ENCODE results near the gene PLA2G1B.
"Not testable (repeated sequence)": the region's sequence is repeated elsewhere in the genome, so short reads cannot be mapped to it uniquely, and the experiment has no call there.

PLA2G1B gene

GRCh38 chr12:120342175-120343038, 14.8 kb upstream of the PLA2G1B start:
- no peak overlapping the region for H3K27ac ChIP-seq (ENCODE audit: insufficient read depth in 1 of 2, low read depth in 1 of 2, low read length in 2 of 2, poor library complexity in 1 of 2, severe bottlenecking in 2 of 2)
- H3K4me1 ChIP-seq (ENCODE audit: control extremely low read depth in 1 of 4, control insufficient read depth in 4 of 4, insufficient read depth in 4 of 4, low read length in 3 of 4): no peaks in the 10 kb centered on the region
- peaks cover 0 to 10% (median 2%) of the 10 kb centered on the region in 5 experiments for H3K9me3 ChIP-seq (ENCODE audit: control extremely low read depth in 1 of 5, control insufficient read depth in 4 of 5, insufficient read depth in 2 of 5, low read depth in 1 of 5, low read length in 4 of 5)
- H3K4me3 ChIP-seq (ENCODE audit: control insufficient read depth in 1 of 7, extremely low read depth in 1 of 7, insufficient read depth in 4 of 7, low read depth in 2 of 7, low read length in 6 of 7): no peak overlapping the region
- no peak for DNase-seq
- WGBS (ENCODE audit: insufficient coverage): 84% methylated on average over 17 of the region's 30 CpGs
- ChIA-PET CTCF (no interaction called here), POLR2A (no interaction called here)
- no peaks in the 10 kb centered on the region for H3K36me3 ChIP-seq (ENCODE audit: control insufficient read depth in 4 of 4, insufficient read depth in 4 of 4, low read length in 3 of 4)
- no peaks in the 10 kb centered on the region for H3K27me3 ChIP-seq (replicated peaks in 2 of 5; ENCODE audit: control insufficient read depth in 4 of 5, insufficient read depth in 5 of 5, low read length in 4 of 5)

GRCh38 chr12:120339256-120339655, 11.7 kb upstream of the PLA2G1B start:
- WGBS (ENCODE audit: insufficient coverage): 95% methylated on average over 4 of the region's 4 CpGs
- no peaks in the 10 kb centered on the region for H3K36me3 ChIP-seq (ENCODE audit: control insufficient read depth in 4 of 4, insufficient read depth in 4 of 4, low read length in 3 of 4)
- H3K9me3 ChIP-seq (ENCODE audit: control extremely low read depth in 1 of 5, control insufficient read depth in 4 of 5, insufficient read depth in 2 of 5, low read depth in 1 of 5, low read length in 4 of 5): peaks cover 0 to 17% (median 9%) of the 10 kb centered on the region in 5 experiments
- DNase-seq: no peak
- no peak overlapping the region for H3K4me3 ChIP-seq (ENCODE audit: control insufficient read depth in 1 of 7, extremely low read depth in 1 of 7, insufficient read depth in 4 of 7, low read depth in 2 of 7, low read length in 6 of 7)
- POLR2A ChIA-PET: interaction anchor here (0.6 kb wide), 1 partner anchor 21 kb away, joined by 3 read pairs; no protein-coding TSS in a partner anchor
- CTCF ChIA-PET: interaction anchor here (1.4 to 1.5 kb wide), 2 partner anchors 9 to 127 kb away, joined by 3 to 4 read pairs; no protein-coding TSS in a partner anchor
- no peaks in the 10 kb centered on the region for H3K27me3 ChIP-seq (replicated peaks in 2 of 5; ENCODE audit: control insufficient read depth in 4 of 5, insufficient read depth in 5 of 5, low read length in 4 of 5)
- no peaks in the 10 kb centered on the region for H3K4me1 ChIP-seq (ENCODE audit: control extremely low read depth in 1 of 4, control insufficient read depth in 4 of 4, insufficient read depth in 4 of 4, low read length in 3 of 4)
- H3K27ac ChIP-seq (ENCODE audit: insufficient read depth in 1 of 2, low read depth in 1 of 2, low read length in 2 of 2, poor library complexity in 1 of 2, severe bottlenecking in 2 of 2): no peak overlapping the region

DNA sequence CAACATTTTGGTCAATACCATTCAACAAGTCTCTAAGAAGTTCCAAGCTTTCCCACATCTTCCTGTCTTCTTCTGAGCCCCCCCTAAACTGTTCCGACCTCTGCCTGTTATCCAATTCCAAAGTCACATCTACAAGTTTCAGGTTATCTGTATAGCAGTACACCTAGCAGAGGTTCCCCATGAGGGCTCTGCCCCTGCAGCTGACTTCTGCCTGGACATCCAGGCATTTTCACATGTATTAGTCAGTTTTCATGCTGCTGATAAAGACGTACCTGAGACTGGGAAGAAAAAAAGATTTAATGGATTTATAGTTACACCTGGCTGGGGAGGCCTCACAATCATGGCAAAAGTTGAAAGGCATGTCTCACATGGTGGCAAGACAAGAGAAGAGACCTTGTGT, 10.2 kb upstream of the PLA2G1B start:
- no CpG with 5 or more reads among the region's 2 CpGs for WGBS (ENCODE audit: insufficient coverage)
- Histone ChIP-seq H3K4me1 (ENCODE audit: control extremely low read depth in 1 of 4, control insufficient read depth in 4 of 4, insufficient read depth in 4 of 4, low read length in 3 of 4) (no peaks in the 10 kb centered on the region), H3K9me3 (ENCODE audit: control extremely low read depth in 1 of 5, control insufficient read depth in 4 of 5, insufficient read depth in 2 of 5, low read depth in 1 of 5, low read length in 4 of 5) (peaks cover 0 to 17% (median 9%) of the 10 kb centered on the region in 5 experiments), H3K4me3 (ENCODE audit: control insufficient read depth in 1 of 7, extremely low read depth in 1 of 7, insufficient read depth in 4 of 7, low read depth in 2 of 7, low read length in 6 of 7) (no peak overlapping the region), H3K36me3 (ENCODE audit: control insufficient read depth in 4 of 4, insufficient read depth in 4 of 4, low read length in 3 of 4) (no peaks in the 10 kb centered on the region), H3K27me3 (replicated peaks in 2 of 5; ENCODE audit: control insufficient read depth in 4 of 5, insufficient read depth in 5 of 5, low read length in 4 of 5) (peaks cover 0 to 2% (median 0%) of the 10 kb centered on the region in 5 experiments), H3K27ac (ENCODE audit: insufficient read depth in 1 of 2, low read depth in 1 of 2, low read length in 2 of 2, poor library complexity in 1 of 2, severe bottlenecking in 2 of 2) (no peak overlapping the region)
- ChIA-PET CTCF (interaction anchor here (1.2 to 1.8 kb wide), 2 partner anchors 9 to 310 kb away, joined by 3 to 6 read pairs; no protein-coding TSS in a partner anchor), POLR2A (no interaction called here)
- DNase-seq: peak in 1 of 3 donors; percentile 10

DNA sequence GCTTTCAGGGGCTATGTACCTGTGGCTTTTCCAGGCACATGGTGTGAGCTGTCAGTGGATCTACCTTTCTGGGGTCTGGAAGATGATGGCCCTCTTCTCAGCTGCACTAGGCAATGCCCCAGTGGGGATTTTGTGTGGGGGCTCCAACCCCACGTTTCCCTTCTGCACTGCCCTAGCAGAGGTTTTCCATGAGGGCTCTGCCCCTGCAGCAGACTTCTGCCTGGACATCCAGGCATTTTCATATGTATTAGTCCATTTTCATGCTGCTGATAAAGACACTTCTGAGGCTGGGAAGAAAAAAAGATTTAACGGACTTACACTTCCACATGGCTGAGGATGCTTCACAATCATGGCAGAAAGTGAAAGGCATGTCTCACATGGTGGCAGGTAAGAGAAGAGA, 8.8 kb upstream of the PLA2G1B start:
- not testable (repeated sequence) for DNase-seq
- WGBS (ENCODE audit: insufficient coverage): no CpG with 5 or more reads among the region's 2 CpGs
- CTCF ChIA-PET: interaction anchor here (1.5 to 1.8 kb wide), 2 partner anchors 12 to 311 kb away, joined by 3 to 5 read pairs; no protein-coding TSS in a partner anchor

DNA sequence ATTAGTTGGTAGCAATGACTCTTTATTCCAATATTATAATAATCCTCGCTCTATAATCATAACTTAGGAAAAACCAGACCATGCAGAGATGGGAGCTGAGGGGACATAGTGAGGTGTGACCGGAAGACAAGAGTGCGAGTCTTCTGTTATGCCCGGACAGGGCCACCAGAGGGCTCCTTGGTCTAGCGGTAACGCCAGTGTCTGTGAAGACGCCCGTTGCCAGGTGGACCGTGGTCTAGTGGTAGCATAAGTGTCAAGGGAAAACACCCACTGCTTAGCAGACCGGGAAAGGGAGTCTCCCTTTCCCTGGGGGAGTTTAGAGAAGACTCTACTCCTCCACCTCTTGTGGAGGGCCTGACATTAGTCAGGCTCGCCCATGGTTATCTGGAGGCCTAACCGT, 7.9 kb upstream of the PLA2G1B start:
- DNase-seq: peak in 2 of 3 donors; percentile 36 to 37
- POLR2A ChIA-PET; H3K36me3 ChIP-seq (ENCODE audit: control insufficient read depth in 4 of 4, insufficient read depth in 4 of 4, low read length in 3 of 4); H3K27me3 ChIP-seq (replicated peaks in 2 of 5; ENCODE audit: control insufficient read depth in 4 of 5, insufficient read depth in 5 of 5, low read length in 4 of 5); H3K27ac ChIP-seq (ENCODE audit: insufficient read depth in 1 of 2, low read depth in 1 of 2, low read length in 2 of 2, poor library complexity in 1 of 2, severe bottlenecking in 2 of 2); H3K4me1 ChIP-seq (ENCODE audit: control extremely low read depth in 1 of 4, control insufficient read depth in 4 of 4, insufficient read depth in 4 of 4, low read length in 3 of 4); H3K4me3 ChIP-seq (ENCODE audit: control insufficient read depth in 1 of 7, extremely low read depth in 1 of 7, insufficient read depth in 4 of 7, low read depth in 2 of 7, low read length in 6 of 7): not testable (repeated sequence)
- WGBS (ENCODE audit: insufficient coverage): 10% methylated on average over 8 of the region's 12 CpGs
- CTCF ChIA-PET: interaction anchor here (0.8 to 1.5 kb wide), 3 partner anchors 9 to 13 kb away, joined by 3 to 5 read pairs (median 5); no protein-coding TSS in a partner anchor
- peaks cover 0 to 17% (median 9%) of the 10 kb centered on the region in 5 experiments for H3K9me3 ChIP-seq (ENCODE audit: control extremely low read depth in 1 of 5, control insufficient read depth in 4 of 5, insufficient read depth in 2 of 5, low read depth in 1 of 5, low read length in 4 of 5)

More for the DNA sequence above, 8.8 kb upstream of the PLA2G1B start:
- H3K27ac ChIP-seq (ENCODE audit: insufficient read depth in 1 of 2, low read depth in 1 of 2, low read length in 2 of 2, poor library complexity in 1 of 2, severe bottlenecking in 2 of 2); H3K4me3 ChIP-seq (ENCODE audit: control insufficient read depth in 1 of 7, extremely low read depth in 1 of 7, insufficient read depth in 4 of 7, low read depth in 2 of 7, low read length in 6 of 7); H3K4me1 ChIP-seq (ENCODE audit: control extremely low read depth in 1 of 4, control insufficient read depth in 4 of 4, insufficient read depth in 4 of 4, low read length in 3 of 4); POLR2A ChIA-PET; H3K36me3 ChIP-seq (ENCODE audit: control insufficient read depth in 4 of 4, insufficient read depth in 4 of 4, low read length in 3 of 4); H3K27me3 ChIP-seq (replicated peaks in 2 of 5; ENCODE audit: control insufficient read depth in 4 of 5, insufficient read depth in 5 of 5, low read length in 4 of 5): not testable (repeated sequence)
- H3K9me3 ChIP-seq (ENCODE audit: control extremely low read depth in 1 of 5, control insufficient read depth in 4 of 5, insufficient read depth in 2 of 5, low read depth in 1 of 5, low read length in 4 of 5): peaks cover 0 to 17% (median 9%) of the 10 kb centered on the region in 5 experiments

DNA sequence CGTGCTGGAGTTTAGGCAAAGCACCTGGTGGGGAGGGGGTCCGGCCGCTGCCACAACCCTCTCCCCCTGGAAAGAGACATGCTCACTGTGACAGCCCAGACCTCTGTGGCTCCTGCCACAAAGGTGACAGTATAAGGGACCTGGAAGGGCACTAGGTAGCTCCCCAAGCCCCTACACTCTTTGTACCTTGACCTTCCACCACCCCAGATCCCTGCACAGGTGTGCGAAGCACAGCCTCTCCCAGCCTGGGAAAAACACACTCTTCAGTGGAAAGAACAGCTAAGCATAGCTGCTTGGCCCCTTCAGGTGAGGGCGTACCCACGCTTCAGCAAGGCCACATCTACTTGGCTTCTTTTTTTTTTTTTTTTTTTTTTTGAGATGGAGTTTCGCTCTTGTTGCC, 4.9 kb upstream of the PLA2G1B start:
- ChIA-PET POLR2A (no interaction called here), CTCF (interaction anchor here (0.8 kb wide), 1 partner anchor 137 kb away, joined by 3 read pairs; the partner anchor contains the start of gene SRSF9)
- H3K9me3 ChIP-seq (ENCODE audit: control extremely low read depth in 1 of 5, control insufficient read depth in 4 of 5, insufficient read depth in 2 of 5, low read depth in 1 of 5, low read length in 4 of 5): peaks cover 0 to 9% (median 8%) of the 10 kb centered on the region in 5 experiments
- DNase-seq: no peak
- peaks cover 0 to 6% (median 0%) of the 10 kb centered on the region in 5 experiments for H3K27me3 ChIP-seq (replicated peaks in 2 of 5; ENCODE audit: control insufficient read depth in 4 of 5, insufficient read depth in 5 of 5, low read length in 4 of 5)
- H3K36me3 ChIP-seq (ENCODE audit: control insufficient read depth in 4 of 4, insufficient read depth in 4 of 4, low read length in 3 of 4): no peaks in the 10 kb centered on the region
- H3K27ac ChIP-seq (ENCODE audit: insufficient read depth in 1 of 2, low read depth in 1 of 2, low read length in 2 of 2, poor library complexity in 1 of 2, severe bottlenecking in 2 of 2): no peak overlapping the region
- H3K4me1 ChIP-seq (ENCODE audit: control extremely low read depth in 1 of 4, control insufficient read depth in 4 of 4, insufficient read depth in 4 of 4, low read length in 3 of 4): no peaks in the 10 kb centered on the region
- 100% methylated on average over 1 of the region's 7 CpGs for WGBS (ENCODE audit: insufficient coverage)
- no peak overlapping the region for H3K4me3 ChIP-seq (ENCODE audit: control insufficient read depth in 1 of 7, extremely low read depth in 1 of 7, insufficient read depth in 4 of 7, low read depth in 2 of 7, low read length in 6 of 7)

GRCh38 chr12:120332041-120332440, 4.5 kb upstream of the PLA2G1B start:
- no peak for DNase-seq
- Histone ChIP-seq H3K27ac (ENCODE audit: insufficient read depth in 1 of 2, low read depth in 1 of 2, low read length in 2 of 2, poor library complexity in 1 of 2, severe bottlenecking in 2 of 2) (no peak overlapping the region), H3K36me3 (ENCODE audit: control insufficient read depth in 4 of 4, insufficient read depth in 4 of 4, low read length in 3 of 4) (no peaks in the 10 kb centered on the region), H3K4me3 (ENCODE audit: control insufficient read depth in 1 of 7, extremely low read depth in 1 of 7, insufficient read depth in 4 of 7, low read depth in 2 of 7, low read length in 6 of 7) (no peak overlapping the region), H3K4me1 (ENCODE audit: control extremely low read depth in 1 of 4, control insufficient read depth in 4 of 4, insufficient read depth in 4 of 4, low read length in 3 of 4) (no peaks in the 10 kb centered on the region), H3K27me3 (replicated peaks in 2 of 5; ENCODE audit: control insufficient read depth in 4 of 5, insufficient read depth in 5 of 5, low read length in 4 of 5) (peaks cover 0 to 8% (median 0%) of the 10 kb centered on the region in 5 experiments), H3K9me3 (ENCODE audit: control extremely low read depth in 1 of 5, control insufficient read depth in 4 of 5, insufficient read depth in 2 of 5, low read depth in 1 of 5, low read length in 4 of 5) (peaks cover 0 to 5% (median 3%) of the 10 kb centered on the region in 5 experiments)
- ChIA-PET POLR2A (interaction anchor here (0.7 kb wide), 1 partner anchor 29 kb away, joined by 3 read pairs; no protein-coding TSS in a partner anchor), CTCF (no interaction called here)
- 90% methylated on average over 5 of the region's 5 CpGs for WGBS (ENCODE audit: insufficient coverage)

All from common myeloid progenitor, CD34-positive (primary cell).